Fibroblast of the aortic adventitia (primary cell): ENCODE data around the gene PDE7B. TPM values are rescaled to one million over a fixed set of nuclear protein-coding genes. Genes with fewer than 3 reads are reported as not detected.

Experiments
- DNase-seq: peaks from one replicate; pipeline ENCODE4 v3.0.0-alpha.2; 2010; ENCODE audit warnings: low read depth
- H3K4me3 ChIP-seq: 2 replicates; pipeline ENCODE4 v1.5.1; 2011; ENCODE audit warnings: low read depth, mild to moderate bottlenecking, control low read depth, low read length, moderate library complexity
- CTCF ChIP-seq: IDR thresholded peaks from 2 replicates; pipeline ENCODE4 v1.5.1; 2011; ENCODE audit warnings: mild to moderate bottlenecking, low read length, control low read depth, inconsistent platforms; ENCODE audit not compliant: insufficient read depth
- total RNA-seq: library from RNA; depleted of rRNA; stranded (reverse); fragments of >200 nt; gene quantifications from 2 replicates; pipeline ENCODE4 v1.2.3, GENCODE V29; 2012; ENCODE audit warnings: low replicate concordance

The PDE7B gene
- total RNA-seq, 1 donor: 23.9 TPM

DNA sequence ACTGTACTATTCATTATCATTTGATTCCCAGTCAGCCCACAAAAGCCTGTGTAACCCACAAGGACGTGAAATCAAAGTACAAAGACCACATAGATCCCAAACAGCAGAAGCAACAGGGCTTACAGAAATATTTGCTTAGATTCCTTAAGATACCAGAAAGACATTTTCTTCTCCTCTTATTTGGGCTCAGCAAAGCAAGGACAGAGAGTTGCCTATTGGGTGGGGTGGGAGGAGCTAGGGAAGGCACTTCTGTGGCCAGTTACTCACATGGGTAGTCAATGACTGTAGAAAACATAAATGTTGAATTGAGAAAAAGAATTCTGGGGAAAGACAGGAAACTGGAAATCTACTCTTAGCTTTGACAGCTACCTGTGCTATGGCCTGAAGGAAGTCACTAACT is 19.8 kb downstream of the PDE7B start:
- no peak overlapping the region for H3K4me3 ChIP-seq
- DNase-seq: peak; percentile 48
- no peak for TF ChIP-seq CTCF

- peak; percentile 72 for DNase-seq
- TF ChIP-seq CTCF: no peak
- H3K4me3 ChIP-seq: no peak overlapping the region
These were observed 20.4 kb downstream of the PDE7B start for GRCh38 chr6:135871878-135872277.

- H3K4me3 ChIP-seq: no peak overlapping the region
- no peak for TF ChIP-seq CTCF
- peak; percentile 81 for DNase-seq
These were observed 23.9 kb downstream of the PDE7B start for GRCh38 chr6:135875446-135875845.

GRCh38 chr6:135876058-135876457 is 24.6 kb downstream of the PDE7B start:
- DNase-seq: no peak
- no peak for TF ChIP-seq CTCF
- H3K4me3 ChIP-seq: no peak overlapping the region

- no peak overlapping the region for H3K4me3 ChIP-seq
- DNase-seq: no peak
- TF ChIP-seq CTCF: no peak
These were observed 26.2 kb downstream of the PDE7B start for GRCh38 chr6:135877666-135878065.

DNA sequence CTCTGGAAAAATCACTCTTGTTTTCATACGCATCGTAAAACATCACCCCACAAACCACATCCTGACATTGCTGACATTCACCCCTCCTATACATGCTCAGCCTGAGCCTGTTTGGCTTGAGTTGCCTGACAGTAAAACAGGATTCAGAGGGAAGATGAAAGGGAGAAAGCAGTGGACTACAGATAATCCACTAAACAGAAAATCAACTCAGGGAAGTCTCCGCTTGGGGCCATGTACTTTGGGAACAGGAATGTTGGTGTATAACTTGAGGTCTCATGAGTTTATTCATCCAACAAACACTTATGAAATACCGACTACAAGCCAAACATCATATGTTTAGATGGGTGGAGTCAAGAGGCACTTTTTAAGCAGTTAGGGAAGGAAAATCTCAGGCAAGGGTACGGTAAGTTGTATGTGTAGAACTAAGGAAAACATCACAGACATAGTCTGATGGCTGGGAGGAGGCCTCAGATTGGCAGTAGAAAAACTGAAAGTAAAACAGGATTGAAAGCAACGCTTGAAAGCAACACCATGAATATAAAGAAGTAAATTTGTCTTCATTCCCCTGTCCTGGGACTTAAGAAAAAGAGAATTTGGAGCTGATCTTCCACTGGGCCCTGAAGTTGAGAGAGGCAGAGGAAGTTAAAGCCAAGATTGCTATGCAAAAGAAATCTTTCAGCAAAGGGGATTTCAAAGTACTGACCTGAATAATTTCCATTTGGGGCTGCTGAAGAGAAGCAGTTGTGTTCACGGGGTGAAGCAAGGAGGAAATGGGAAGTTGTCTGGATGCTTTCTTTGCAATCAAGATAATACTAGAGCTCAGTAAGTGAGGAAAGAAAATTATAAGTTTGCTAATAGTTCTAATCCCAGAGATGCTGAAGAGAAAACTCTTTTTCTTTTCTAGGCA is 28.8 kb downstream of the PDE7B start:
- peak; percentile 65 for DNase-seq
- no peak for TF ChIP-seq CTCF
- peak overlapping the region; percentile 52 for H3K4me3 ChIP-seq
